Mucosa of rectum (tissue), 2 donors: ENCODE data around the gene OBP2A.

ENCODE experiments used
- H3K27ac ChIP-seq, 2 donors: one replicate each; pipeline ENCODE4 v1.7.0; 2013; ENCODE audit warnings: inconsistent platforms in 2 of 2, low read depth in 2 of 2, low read length in 2 of 2
- H3K27me3 ChIP-seq, 2 donors: one replicate each; pipeline ENCODE4 v1.7.0; 2013; ENCODE audit warnings: low read length in 2 of 2; ENCODE audit not compliant: control insufficient read depth in 2 of 2, insufficient read depth in 2 of 2
- H3K36me3 ChIP-seq, 2 donors: one replicate each; pipeline ENCODE4 v1.7.0; 2013; ENCODE audit warnings: low read length in 2 of 2; ENCODE audit not compliant: control insufficient read depth in 2 of 2, insufficient read depth in 2 of 2
- H3K4me1 ChIP-seq, 2 donors: one replicate each; pipeline ENCODE4 v1.7.0; 2013; ENCODE audit warnings: low read length in 2 of 2, mild to moderate bottlenecking in 1 of 2; ENCODE audit not compliant: control insufficient read depth in 2 of 2, insufficient read depth in 2 of 2
- H3K4me3 ChIP-seq, 2 donors: one replicate each; pipeline ENCODE4 v1.7.0; 2013; ENCODE audit warnings: low read length in 2 of 2
- H3K9ac ChIP-seq, 2 donors: one replicate each; pipeline ENCODE4 v1.7.0; 2013; ENCODE audit warnings: low read length in 2 of 2, low read depth in 1 of 2, mild to moderate bottlenecking in 1 of 2
- H3K9me3 ChIP-seq, 2 donors: one replicate each; pipeline ENCODE4 v1.7.0; 2013; ENCODE audit warnings: low read length in 2 of 2; ENCODE audit not compliant: control insufficient read depth in 2 of 2
- donor health status: healthy.
- donor health status: Normal muscosa, but diverticular disease.

The OBP2A gene

GRCh38 chr9:135566552-135566951 lies 20.6 kb downstream of the OBP2A start:
- Histone ChIP-seq H3K9me3 (no peaks in the 10 kb centered on the region), H3K36me3 (no peaks in the 10 kb centered on the region), H3K27ac (no peak overlapping the region), H3K27me3 (no peaks in the 10 kb centered on the region), H3K9ac (no peak overlapping the region), H3K4me3 (no peak overlapping the region), H3K4me1 (no peaks in the 10 kb centered on the region)

- Histone ChIP-seq H3K27ac (no peak overlapping the region), H3K27me3 (no peaks in the 10 kb centered on the region), H3K4me3 (no peak overlapping the region), H3K36me3 (no peaks in the 10 kb centered on the region), H3K4me1 (no peaks in the 10 kb centered on the region), H3K9ac (no peak overlapping the region), H3K9me3 (no peaks in the 10 kb centered on the region)
Observed at GRCh38 chr9:135567311-135567710, 21.4 kb downstream of the OBP2A start.

GRCh38 chr9:135568026-135568425 lies 22.1 kb downstream of the OBP2A start:
- no peaks in the 10 kb centered on the region for H3K9me3 ChIP-seq
- H3K4me1 ChIP-seq, result no peaks in the 10 kb centered on the region
- no peaks in the 10 kb centered on the region for H3K27me3 ChIP-seq
- no peak overlapping the region for H3K9ac ChIP-seq
- H3K4me3 ChIP-seq, result no peak overlapping the region
- H3K36me3 ChIP-seq, result no peaks in the 10 kb centered on the region
- H3K27ac ChIP-seq, result no peak overlapping the region

GRCh38 chr9:135570456-135570855 lies 24.5 kb downstream of the OBP2A start:
- no peak overlapping the region for H3K27ac ChIP-seq
- no peaks in the 10 kb centered on the region for H3K27me3 ChIP-seq
- H3K36me3 ChIP-seq, result no peaks in the 10 kb centered on the region
- H3K4me3 ChIP-seq, result no peak overlapping the region
- H3K4me1 ChIP-seq, result no peaks in the 10 kb centered on the region
- H3K9ac ChIP-seq, result no peak overlapping the region
- no peaks in the 10 kb centered on the region for H3K9me3 ChIP-seq

DNA sequence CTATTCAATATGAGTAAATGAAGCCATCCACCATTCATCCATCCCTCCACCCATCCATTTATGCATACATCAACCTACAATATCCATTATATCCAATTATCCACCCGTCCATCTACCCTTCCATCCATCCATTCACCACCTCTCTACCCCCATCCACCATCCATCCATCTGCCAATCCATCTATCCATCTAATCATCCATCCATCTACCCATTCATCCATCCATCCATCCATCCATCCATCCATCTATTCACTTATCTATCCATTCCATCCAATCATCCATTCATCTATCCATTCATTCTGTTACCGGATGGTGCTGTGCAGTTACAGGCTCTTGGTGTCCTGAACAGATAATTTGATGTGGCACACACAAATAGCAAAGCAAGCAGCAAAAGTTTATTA lies 26.3 kb downstream of the OBP2A start:
- no peak overlapping the region for H3K9ac ChIP-seq
- H3K4me1 ChIP-seq, result no peaks in the 10 kb centered on the region
- no peaks in the 10 kb centered on the region for H3K36me3 ChIP-seq
- no peaks in the 10 kb centered on the region for H3K9me3 ChIP-seq
- H3K4me3 ChIP-seq, result no peak overlapping the region
- no peaks in the 10 kb centered on the region for H3K27me3 ChIP-seq
- H3K27ac ChIP-seq, result no peak overlapping the region

DNA sequence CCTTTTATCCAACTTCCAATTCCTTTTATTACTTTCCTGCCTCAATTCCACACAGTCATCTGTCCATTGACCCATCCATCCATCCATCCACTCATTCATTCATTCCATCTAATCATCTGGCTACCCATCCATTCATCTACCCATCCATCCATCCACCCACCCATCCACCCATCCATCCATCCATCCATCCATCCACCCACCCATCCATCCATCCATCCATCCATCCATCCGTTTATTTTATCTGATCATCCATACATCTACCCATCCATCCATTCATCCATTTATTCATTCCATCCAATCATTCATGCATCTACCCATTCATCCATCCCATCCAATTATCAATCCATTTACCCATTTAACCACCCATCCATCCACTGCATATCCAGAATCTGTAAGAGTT lies 27.2 kb downstream of the OBP2A start:
- no peaks in the 10 kb centered on the region for H3K9me3 ChIP-seq
- H3K27ac ChIP-seq, result no peak overlapping the region
- H3K27me3 ChIP-seq, result no peaks in the 10 kb centered on the region
- no peaks in the 10 kb centered on the region for H3K4me1 ChIP-seq
- H3K9ac ChIP-seq, result no peak overlapping the region
- H3K4me3 ChIP-seq, result no peak overlapping the region
- H3K36me3 ChIP-seq, result no peaks in the 10 kb centered on the region

DNA sequence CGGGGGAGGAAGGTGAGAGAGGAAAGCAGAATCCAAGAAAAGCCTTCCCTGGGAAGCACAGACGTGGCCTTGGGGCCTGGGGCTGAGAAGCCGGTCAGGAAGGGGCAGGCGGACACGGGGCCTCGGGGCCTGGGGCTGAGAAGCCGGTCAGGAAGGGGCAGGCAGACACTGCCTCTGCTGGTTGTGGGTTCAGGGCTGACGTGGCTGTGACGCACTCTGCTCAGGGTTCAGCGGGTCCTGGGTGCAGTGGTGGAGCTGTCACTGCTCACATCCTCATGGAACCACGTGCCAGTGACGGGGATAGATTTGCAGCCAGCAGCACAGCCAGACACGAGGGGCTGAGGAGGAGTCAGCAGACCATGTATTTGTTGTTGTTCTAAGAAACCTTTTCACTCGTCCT lies 28.4 kb downstream of the OBP2A start:
- Histone ChIP-seq H3K9ac (no peak overlapping the region), H3K4me3 (no peak overlapping the region), H3K4me1 (no peaks in the 10 kb centered on the region), H3K27me3 (no peaks in the 10 kb centered on the region), H3K27ac (no peak overlapping the region), H3K36me3 (no peaks in the 10 kb centered on the region), H3K9me3 (no peaks in the 10 kb centered on the region)

GRCh38 chr9:135574943-135575342 lies 29.0 kb downstream of the OBP2A start:
- no peaks in the 10 kb centered on the region for H3K9me3 ChIP-seq
- no peak overlapping the region for H3K9ac ChIP-seq
- no peaks in the 10 kb centered on the region for H3K4me1 ChIP-seq
- H3K27me3 ChIP-seq, result no peaks in the 10 kb centered on the region
- H3K27ac ChIP-seq, result no peak overlapping the region
- H3K4me3 ChIP-seq, result no peak overlapping the region
- no peaks in the 10 kb centered on the region for H3K36me3 ChIP-seq

GRCh38 chr9:135575995-135576631 lies 30.2 kb downstream of the OBP2A start:
- Histone ChIP-seq H3K9ac (no peak overlapping the region), H3K4me1 (no peaks in the 10 kb centered on the region), H3K36me3 (no peaks in the 10 kb centered on the region), H3K9me3 (no peaks in the 10 kb centered on the region), H3K27ac (no peak overlapping the region), H3K4me3 (no peak overlapping the region), H3K27me3 (no peaks in the 10 kb centered on the region)

GRCh38 chr9:135577256-135577655 lies 31.3 kb downstream of the OBP2A start:
- H3K4me3 ChIP-seq, result no peak overlapping the region
- no peaks in the 10 kb centered on the region for H3K4me1 ChIP-seq
- no peaks in the 10 kb centered on the region for H3K9me3 ChIP-seq
- no peak overlapping the region for H3K27ac ChIP-seq
- H3K9ac ChIP-seq, result no peak overlapping the region
- no peaks in the 10 kb centered on the region for H3K36me3 ChIP-seq
- H3K27me3 ChIP-seq, result no peaks in the 10 kb centered on the region

- Histone ChIP-seq H3K9ac (no peak overlapping the region), H3K36me3 (no peaks in the 10 kb centered on the region), H3K4me1 (no peaks in the 10 kb centered on the region), H3K9me3 (no peaks in the 10 kb centered on the region), H3K4me3 (no peak overlapping the region), H3K27me3 (no peaks in the 10 kb centered on the region), H3K27ac (no peak overlapping the region)
Observed at GRCh38 chr9:135579356-135579755, 33.4 kb downstream of the OBP2A start.
